OCI-M2 (cell line): ENCODE measurements around the gene RASAL1.

Source experiments
- DNase-seq: peaks from one replicate; lab custom pipeline; 2025; ENCODE audit not compliant: unreplicated experiment; lab: John Stamatoyannopoulos, UW

The RASAL1 gene

DNA sequence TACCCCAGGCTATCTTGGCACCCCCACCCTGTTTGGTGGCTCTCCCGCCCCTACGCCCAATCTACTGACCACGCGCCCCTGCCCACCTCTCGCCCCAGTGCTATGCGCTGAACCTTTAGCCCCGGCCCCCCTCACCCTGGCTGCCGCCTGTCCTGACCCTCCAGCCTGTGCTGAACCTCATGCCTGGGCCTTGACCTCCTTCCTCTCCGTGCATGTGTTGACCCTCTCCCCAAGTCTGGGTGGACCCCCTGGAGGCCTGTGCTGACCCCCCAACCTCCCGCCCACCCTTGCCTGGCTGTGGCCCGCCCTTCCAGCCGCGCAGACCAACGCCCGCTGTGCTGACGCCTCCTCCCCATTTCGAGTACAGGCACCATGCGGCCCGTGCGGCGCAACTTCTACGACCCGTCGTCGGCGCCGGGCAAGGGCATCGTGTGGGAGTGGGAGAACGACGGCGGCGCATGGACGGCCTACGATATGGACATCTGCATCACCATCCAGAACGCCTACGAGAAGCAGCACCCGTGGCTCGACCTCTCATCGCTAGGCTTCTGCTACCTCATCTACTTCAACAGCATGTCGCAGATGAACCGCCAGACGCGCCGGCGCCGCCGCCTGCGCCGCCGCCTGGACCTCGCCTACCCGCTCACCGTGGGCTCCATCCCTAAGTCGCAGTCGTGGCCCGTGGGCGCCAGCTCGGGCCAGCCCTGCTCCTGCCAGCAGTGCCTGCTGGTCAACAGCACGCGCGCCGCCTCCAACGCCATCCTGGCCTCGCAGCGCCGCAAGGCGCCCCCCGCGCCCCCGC lies 58.3 kb downstream of the RASAL1 start:
- no peak for DNase-seq

DNA sequence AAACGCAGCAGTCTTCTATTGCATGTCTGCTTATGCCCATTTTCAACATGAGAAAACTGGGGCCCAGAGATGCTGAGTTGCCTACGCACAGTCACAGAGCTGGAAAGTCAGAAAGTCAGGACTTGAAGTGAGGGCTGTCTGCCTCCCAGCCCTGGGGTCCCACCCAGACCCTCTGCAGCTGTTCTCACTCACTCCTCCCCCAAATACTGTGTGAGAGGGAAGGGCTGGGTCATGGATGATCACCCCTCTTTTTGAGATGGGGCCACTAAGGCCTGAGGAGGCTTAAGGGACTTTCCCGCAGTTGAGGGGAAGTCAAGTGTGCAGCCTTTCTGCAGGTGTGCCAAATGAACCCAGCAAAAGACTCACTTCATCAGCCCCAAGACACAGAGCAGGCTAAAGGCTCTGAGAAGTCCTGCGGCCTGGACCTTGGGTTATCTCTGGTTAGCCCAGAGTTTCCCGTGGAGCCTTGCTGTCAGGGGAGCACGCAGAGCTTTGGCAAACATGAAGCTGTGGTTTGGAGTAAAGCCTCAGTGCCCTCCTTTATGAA lies 60.4 kb downstream of the RASAL1 start:
- no peak for DNase-seq

- no peak for DNase-seq
These were observed 62.0 kb downstream of the RASAL1 start for GRCh38 chr12:113073586-113073985.

GRCh38 chr12:113072136-113072535 lies 63.4 kb downstream of the RASAL1 start:
- DNase-seq, result no peak

DNA sequence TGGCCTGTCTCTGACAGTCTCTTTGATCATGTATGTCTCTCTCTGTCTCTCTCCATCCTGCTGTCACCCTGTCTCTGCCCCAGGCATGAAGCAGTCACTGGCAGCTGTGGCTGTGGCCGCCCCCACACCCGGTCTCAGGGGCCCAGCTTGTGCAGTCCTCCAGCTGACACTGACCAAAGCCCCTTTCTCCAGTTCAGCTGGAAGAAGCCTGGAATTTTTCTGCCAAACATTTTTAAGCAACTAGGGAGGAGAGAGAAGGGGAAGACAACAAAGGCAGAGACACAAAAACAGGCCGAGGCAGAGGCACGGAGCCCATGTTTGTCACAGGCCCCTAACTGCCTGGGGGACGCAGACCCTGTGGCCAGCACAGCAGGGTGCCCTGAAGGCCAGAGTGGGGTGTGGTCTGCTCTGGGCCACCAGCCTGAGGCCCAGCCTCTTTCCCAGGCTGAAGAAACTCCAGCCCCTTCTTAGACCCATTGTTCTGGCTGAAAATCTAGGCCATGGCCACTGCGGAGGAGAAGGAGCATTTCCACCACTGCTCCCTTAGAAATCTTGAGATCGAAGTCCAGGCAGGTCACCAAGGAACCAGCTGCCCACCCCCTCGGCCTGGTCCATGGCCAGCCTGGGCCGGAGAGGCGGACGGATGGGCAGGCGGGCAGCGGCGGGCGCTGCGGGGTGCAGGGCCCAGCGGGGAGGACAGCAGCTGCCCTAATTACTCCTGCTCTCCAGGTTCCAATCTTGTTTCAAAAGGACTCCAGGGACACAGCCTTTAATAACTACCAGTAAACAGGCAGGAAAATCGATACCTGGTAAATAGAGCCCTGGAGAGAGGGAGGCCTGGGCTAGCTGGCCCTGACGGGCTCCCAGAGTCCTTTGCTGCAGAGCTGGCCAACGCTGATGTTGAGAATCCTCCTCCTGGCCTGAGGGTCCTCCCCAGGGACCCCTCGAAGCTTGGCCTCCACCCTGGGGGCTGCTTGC lies 64.1 kb downstream of the RASAL1 start:
- DNase-seq, result no peak

DNA sequence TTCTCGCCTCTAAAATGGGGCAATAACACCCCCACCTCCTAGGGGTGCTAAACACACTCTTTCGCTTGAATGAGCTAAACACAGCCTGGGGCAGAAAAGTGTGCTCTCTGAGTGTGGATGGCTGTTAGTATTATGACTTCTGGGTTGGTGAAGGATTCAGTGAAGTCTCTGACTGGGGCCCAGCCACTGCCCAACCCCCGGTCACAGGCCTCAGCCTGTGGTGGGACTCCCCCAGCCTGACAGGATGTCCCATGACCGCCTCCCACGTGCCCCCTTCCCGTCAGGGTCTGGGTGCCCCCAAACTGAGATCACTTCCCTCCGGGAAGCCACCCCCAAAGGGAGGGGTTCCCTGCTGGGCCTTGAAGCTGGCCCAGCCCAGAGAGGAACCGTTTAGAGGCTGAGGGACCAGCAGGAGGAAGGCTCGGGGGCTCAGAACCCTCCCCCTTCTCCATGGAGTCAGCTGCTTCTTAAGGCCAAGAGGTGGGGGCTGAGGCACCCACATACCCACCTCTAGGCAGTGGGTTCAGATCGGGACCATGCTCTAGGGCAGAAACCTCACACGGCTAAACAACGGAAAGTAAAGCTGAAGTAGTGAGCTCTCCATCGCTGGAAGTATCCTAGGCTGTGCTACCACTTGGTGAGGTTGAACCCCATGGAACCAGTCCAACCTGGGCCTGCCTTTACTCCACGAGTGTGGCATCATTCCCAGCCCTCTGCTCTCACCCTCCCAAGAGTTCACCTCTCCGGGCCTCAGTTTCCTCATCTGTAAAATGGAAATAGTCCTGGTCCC lies 65.2 kb downstream of the RASAL1 start:
- no peak for DNase-seq

- no peak for DNase-seq
These were observed 65.8 kb downstream of the RASAL1 start for GRCh38 chr12:113069751-113070116.

- DNase-seq, result no peak
These were observed 66.4 kb downstream of the RASAL1 start for GRCh38 chr12:113069149-113069548.

DNA sequence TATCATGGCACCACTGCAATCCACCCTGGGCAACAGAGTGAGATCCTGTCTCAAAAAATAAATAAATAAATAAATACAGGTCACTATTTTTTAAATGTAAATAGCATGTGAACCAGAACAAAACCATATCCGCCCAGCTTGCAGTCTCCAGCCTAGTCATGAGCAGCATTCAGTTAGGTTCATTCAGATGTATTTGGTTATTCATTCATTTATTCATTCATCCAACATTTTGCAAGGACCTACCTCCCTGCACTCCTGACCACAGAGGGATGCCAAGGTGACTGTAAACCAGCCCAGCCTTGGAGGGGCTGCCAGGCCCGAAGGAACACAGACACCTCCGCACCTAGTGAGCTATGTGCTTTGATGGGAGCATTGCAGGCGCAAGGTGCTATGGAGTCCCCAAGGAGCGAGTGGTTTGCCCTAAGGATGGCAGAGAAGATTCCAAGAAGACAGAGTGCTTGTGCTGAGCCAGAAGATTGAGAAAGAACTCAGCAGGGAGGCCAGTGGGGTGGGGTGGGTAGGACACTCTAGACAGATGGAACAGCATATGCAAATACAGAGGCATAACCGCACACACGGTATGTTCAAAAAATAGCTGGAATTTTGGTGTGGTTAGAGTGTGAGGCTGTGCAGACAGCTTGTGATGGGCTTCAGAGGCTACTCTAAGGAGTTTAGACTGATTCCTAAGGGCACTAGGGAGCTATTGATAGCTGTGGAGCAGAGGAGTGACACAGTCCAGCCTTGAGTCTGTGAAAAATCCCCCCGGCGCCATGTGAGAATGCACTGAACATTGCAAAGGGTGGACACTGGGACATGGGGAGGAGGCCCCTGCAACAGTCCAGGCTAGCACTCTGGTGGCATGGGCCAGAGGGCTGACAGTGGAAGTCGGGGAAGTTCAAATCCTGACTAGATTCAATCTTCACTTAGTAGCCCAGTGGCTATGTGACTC lies 67.3 kb downstream of the RASAL1 start:
- DNase-seq, result no peak

- no peak for DNase-seq
These were observed 68.7 kb downstream of the RASAL1 start for GRCh38 chr12:113066813-113067400.

GRCh38 chr12:113065126-113066007 lies 70.2 kb downstream of the RASAL1 start:
- DNase-seq, result no peak

GRCh38 chr12:113064395-113065125 lies 71.0 kb downstream of the RASAL1 start:
- no peak for DNase-seq

DNA sequence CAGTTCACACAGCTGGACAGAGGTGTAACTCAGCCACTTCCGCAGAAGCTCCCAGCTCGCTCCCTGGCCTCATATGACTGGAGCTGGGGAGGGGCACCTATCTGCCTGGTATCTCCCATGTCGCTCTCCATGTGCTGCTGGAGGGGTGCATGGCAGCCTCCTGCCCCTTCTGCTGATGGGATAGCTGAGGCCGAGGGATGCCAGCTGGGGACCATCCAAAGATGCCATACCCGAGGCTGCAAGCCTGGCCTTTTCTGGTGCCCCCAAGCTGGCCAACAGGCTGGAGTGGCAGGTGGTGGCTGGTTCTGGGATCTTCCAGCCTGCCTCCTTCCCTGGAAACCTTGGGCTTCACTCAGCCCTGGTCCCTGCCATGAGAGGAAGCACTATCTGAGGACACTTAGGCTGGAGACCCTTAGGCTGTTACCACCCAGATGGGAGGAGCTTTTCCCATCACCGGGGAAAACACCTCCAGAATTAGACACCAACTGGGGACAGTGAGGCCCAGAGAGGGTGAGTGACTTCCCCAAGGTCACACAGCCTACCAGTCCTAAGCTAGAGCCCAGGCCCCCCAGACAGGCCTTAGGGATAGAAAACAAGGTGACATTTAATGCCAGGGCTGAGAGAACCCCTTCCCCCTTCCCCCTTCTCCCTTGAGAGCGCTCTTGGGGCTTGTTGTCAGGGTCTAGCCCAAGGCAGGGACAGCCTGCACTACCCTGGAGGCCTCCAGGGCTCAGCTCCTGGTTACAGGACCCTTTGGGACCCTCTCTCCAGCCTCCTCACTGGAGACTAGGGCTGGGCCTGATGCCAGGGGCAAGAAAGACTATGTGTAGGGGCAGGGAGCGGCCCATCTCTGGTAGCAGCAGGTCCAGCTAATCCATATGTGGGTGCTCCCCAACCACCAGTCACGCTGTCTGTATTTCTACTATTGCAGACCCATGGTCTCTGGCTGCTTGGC lies 71.9 kb downstream of the RASAL1 start:
- DNase-seq, result no peak

DNA sequence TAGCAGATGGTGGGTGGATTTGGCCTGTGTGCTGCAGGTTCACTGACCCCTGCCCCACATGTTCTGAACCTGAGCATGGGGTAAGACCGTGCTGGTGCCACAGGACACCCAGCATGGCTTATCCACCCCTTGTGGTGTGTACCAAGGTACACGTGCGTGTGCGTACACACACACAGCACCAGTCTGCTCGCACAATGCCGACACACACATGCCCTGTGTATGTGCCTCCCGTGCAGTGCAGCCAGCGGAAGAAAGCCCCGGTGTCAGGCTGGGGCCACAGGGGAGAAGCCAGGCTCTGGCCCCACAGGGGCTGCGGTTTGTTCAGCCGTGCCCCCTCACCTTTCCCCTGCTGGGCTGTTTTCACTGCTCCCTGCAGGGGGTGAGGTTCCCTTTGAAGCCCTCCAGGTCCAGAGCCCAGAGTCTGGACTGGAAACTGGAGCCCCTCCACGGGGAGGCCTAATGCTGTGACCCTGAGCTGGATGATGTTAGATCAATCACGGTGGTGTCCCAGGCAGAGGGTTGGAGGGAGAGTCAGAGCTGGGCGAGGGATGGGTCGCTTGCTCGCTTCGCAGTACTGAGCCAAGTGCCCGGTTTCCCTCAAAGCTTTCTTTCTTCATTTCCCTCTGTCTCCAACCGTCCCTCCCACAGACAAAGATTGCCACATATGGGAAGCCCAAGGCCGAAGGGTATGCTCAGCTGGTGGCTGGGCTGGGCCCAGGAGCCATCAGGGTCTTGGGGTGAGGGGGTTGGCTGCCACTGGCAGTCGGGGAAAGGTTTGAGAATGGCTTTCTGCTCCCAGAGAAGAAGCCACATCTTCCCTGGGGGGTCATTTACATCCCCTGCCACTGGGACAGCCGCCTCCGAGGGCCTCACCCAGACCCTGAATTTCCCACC lies 72.8 kb downstream of the RASAL1 start:
- DNase-seq, result no peak

DNA sequence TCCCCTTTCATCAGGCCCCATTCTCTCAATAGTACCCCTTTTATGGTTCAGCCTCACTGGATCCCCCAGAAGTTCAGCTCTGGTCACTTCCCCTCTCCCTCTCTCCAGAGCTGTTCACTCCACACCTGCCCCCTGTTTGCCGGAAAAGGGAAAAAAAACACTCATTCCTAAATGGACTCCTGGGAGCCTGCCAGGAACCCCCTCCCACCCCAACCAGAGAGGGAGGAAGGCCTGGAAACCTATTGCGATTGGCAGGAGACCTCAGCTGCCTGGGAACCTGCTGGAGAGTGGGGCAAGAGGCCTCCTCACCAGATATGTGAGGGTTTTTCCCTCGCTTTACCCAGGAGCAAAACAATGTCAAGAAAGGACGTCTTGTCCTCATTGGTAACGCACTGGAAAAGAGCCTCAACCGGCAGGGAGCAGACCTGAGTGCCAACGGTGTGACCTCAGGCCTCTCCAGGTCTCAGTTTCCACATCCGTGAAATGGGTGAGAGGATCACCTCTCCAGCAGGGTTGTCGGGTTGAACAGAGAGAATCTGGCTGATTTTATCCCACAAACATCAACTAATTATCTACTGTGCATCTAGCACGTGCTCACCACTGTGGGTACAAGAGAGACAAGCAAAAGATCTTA lies 74.4 kb downstream of the RASAL1 start:
- DNase-seq, result no peak
